NOMO-1 treated with dmso at 0.1 percent for 144 hours (cell line): Measurements from ENCODE around the gene AP2B1.
A peak's percentile ranks its signal among the peaks of the same experiment; 100 is the strongest.

Source experiments
- DNase-seq: peaks from one replicate; lab custom pipeline; 2025; ENCODE audit not compliant: unreplicated experiment; lab: John Stamatoyannopoulos, UW

The AP2B1 gene

GRCh38 chr17:35766903-35767510 is 179.9 kb downstream of the AP2B1 start:
- peak; percentile 22 for DNase-seq

GRCh38 chr17:35768797-35769196 is 181.7 kb downstream of the AP2B1 start:
- no peak for DNase-seq

GRCh38 chr17:35769895-35770486 is 182.9 kb downstream of the AP2B1 start:
- no peak for DNase-seq

GRCh38 chr17:35773129-35773528 is 186.0 kb downstream of the AP2B1 start:
- no peak for DNase-seq

GRCh38 chr17:35773679-35774425 is 186.7 kb downstream of the AP2B1 start:
- no peak for DNase-seq

- DNase-seq: no peak
Observed at GRCh38 chr17:35774499-35774898, 187.4 kb downstream of the AP2B1 start.

GRCh38 chr17:35775039-35775438 is 187.9 kb downstream of the AP2B1 start:
- DNase-seq: no peak

GRCh38 chr17:35775583-35775982 is 188.5 kb downstream of the AP2B1 start:
- DNase-seq: no peak
